ENCODE measurements around the gene BRD3. TPM values are rescaled to one million over a fixed set of nuclear protein-coding genes. Genes with fewer than 3 reads are reported as not detected.

BRD3 gene
- polyA plus RNA-seq, 1 donor (not counting 4 experiments of a cell fraction or from before 2014, with no cell fraction given): 3.3 TPM

DNA sequence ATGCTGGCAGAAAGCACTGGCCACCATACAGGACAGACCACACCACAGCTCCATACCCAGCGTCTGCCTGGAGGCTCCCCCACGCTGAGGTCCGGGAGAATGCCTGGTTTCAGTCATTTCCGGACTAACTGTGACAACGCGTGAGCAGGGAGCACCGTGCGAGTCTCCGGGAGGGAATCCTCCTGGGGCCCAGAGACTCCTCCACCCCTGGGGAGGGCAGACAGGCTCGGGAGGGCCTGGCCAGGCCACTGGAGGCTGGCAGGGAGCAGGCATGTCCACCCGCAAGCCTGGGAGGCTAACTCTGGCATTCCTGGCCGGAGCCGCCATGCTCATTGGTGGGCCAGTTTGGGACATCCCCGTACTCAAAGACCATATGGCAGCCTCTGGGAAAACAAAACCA lies 36.0 kb downstream of the BRD3 start:
- Histone ChIP-seq H3K4me3 (ENCODE audit: control insufficient read depth in 2 of 3, extremely low read depth in 1 of 3, insufficient read depth in 2 of 3, low read depth in 1 of 3, low read length in 3 of 3) (no peak overlapping the region), H4K20me1 (ENCODE audit: control insufficient read depth, extremely low read depth, insufficient read depth, low read length) (no peaks in the 10 kb centered on the region), H3K9me1 (ENCODE audit: control insufficient read depth, extremely low read depth, insufficient read depth, low read length) (no peaks in the 10 kb centered on the region), H3K9me3 (ENCODE audit: control insufficient read depth, low read depth, low read length) (no peaks in the 10 kb centered on the region), H2AFZ (ENCODE audit: control insufficient read depth, low read length) (no peak overlapping the region), H3K27me3 (ENCODE audit: control insufficient read depth, extremely low read depth, insufficient read depth, low read length) (no peaks in the 10 kb centered on the region), H3K4me2 (ENCODE audit: control insufficient read depth, extremely low read depth, insufficient read depth, low read depth, low read length) (no peak overlapping the region), H3K79me2 (ENCODE audit: control insufficient read depth, insufficient read depth, low read length) (no peaks in the 10 kb centered on the region), H3K4me1 (ENCODE audit: control insufficient read depth, extremely low read depth, insufficient read depth, low read length) (no peaks in the 10 kb centered on the region), H3K36me3 (ENCODE audit: control insufficient read depth in 2 of 2, extremely low read depth in 1 of 2, insufficient read depth in 2 of 2, low read length in 2 of 2) (peaks cover 14 to 26% of the 10 kb centered on the region in 2 experiments), H3K27ac (ENCODE audit: control insufficient read depth, insufficient read depth, low read length) (no peak overlapping the region), H3K9ac (ENCODE audit: control insufficient read depth, extremely low read depth, insufficient read depth, low read length) (no peak overlapping the region)
- TF ChIP-seq EZH2 (IDR thresholded peaks at IDR 0.05; ENCODE audit: low read length): no peak
- TF ChIP-seq, protein P1, sequence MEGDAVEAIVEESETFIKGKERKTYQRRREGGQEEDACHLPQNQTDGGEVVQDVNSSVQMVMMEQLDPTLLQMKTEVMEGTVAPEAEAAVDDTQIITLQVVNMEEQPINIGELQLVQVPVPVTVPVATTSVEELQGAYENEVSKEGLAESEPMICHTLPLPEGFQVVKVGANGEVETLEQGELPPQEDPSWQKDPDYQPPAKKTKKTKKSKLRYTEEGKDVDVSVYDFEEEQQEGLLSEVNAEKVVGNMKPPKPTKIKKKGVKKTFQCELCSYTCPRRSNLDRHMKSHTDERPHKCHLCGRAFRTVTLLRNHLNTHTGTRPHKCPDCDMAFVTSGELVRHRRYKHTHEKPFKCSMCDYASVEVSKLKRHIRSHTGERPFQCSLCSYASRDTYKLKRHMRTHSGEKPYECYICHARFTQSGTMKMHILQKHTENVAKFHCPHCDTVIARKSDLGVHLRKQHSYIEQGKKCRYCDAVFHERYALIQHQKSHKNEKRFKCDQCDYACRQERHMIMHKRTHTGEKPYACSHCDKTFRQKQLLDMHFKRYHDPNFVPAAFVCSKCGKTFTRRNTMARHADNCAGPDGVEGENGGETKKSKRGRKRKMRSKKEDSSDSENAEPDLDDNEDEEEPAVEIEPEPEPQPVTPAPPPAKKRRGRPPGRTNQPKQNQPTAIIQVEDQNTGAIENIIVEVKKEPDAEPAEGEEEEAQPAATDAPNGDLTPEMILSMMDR (optimal IDR thresholded peaks at IDR 0.05 in 1 of 3, IDR thresholded peaks at IDR 0.05 in 1 of 3, conservative IDR thresholded peaks at IDR 0.05 in 1 of 3; ENCODE audit: extremely low read depth in 1 of 3, insufficient read depth in 2 of 3, low read length in 3 of 3): no peak
- DNase-seq (ENCODE audit: low read depth, low spot score) (no peak), FAIRE-seq (no peak)
- dilution Hi-C loops (cut with MboI; ENCODE audit: extremely low pct_ligation_motif_present, low sequenced_read_pairs): no loop called here

DNA sequence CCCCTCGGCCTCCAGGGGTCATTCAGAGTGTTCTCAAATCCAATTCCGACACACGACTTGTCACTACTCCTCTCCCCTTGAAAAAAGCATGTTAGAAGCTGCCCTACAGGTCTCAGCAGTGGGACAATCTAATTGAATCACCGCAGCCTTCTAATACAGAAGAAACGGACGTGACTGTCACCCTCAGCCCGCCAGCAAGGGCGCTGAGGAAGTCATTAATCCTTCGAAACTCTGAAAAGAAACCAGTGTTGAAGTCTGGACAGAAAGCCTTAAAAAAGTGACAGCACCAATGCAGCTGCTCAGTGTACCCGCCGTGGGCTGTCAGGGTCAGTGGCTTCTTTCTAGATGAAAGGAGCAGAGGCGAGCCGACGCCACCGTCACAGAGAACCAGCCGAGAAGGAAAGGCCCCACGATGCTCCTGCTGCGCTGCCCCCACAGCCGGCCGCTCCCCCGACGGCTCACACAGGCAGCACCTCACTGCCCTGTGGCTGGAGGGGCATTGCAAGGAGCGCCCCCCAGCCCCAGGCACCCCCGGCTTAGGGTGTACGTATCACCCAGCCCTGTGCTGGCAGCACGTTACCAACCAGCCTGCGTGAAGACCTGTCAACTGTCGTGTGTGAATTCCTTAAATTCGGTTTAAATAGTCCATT lies 36.9 kb downstream of the BRD3 start:
- no peak overlapping the region for H3K4me3 ChIP-seq (ENCODE audit: control insufficient read depth in 2 of 3, extremely low read depth in 1 of 3, insufficient read depth in 2 of 3, low read depth in 1 of 3, low read length in 3 of 3)
- H4K20me1 ChIP-seq (ENCODE audit: control insufficient read depth, extremely low read depth, insufficient read depth, low read length): no peaks in the 10 kb centered on the region
- no peaks in the 10 kb centered on the region for H3K9me1 ChIP-seq (ENCODE audit: control insufficient read depth, extremely low read depth, insufficient read depth, low read length)
- no peak overlapping the region for H2AFZ ChIP-seq (ENCODE audit: control insufficient read depth, low read length)
- H3K27me3 ChIP-seq (ENCODE audit: control insufficient read depth, extremely low read depth, insufficient read depth, low read length): no peaks in the 10 kb centered on the region
- H3K4me2 ChIP-seq (ENCODE audit: control insufficient read depth, extremely low read depth, insufficient read depth, low read depth, low read length): no peak overlapping the region
- FAIRE-seq (no peak), DNase-seq (ENCODE audit: low read depth, low spot score) (no peak)
- no peak overlapping the region for H3K27ac ChIP-seq (ENCODE audit: control insufficient read depth, insufficient read depth, low read length)
- H3K36me3 ChIP-seq (ENCODE audit: control insufficient read depth in 2 of 2, extremely low read depth in 1 of 2, insufficient read depth in 2 of 2, low read length in 2 of 2): peaks cover 14 to 24% of the 10 kb centered on the region in 2 experiments
- H3K79me2 ChIP-seq (ENCODE audit: control insufficient read depth, insufficient read depth, low read length): no peaks in the 10 kb centered on the region
- no peaks in the 10 kb centered on the region for H3K4me1 ChIP-seq (ENCODE audit: control insufficient read depth, extremely low read depth, insufficient read depth, low read length)
- H3K9me3 ChIP-seq (ENCODE audit: control insufficient read depth, low read depth, low read length): no peaks in the 10 kb centered on the region
- no peak for TF ChIP-seq EZH2 (IDR thresholded peaks at IDR 0.05; ENCODE audit: low read length)
- TF ChIP-seq, protein P1 (optimal IDR thresholded peaks at IDR 0.05 in 1 of 3, IDR thresholded peaks at IDR 0.05 in 1 of 3, conservative IDR thresholded peaks at IDR 0.05 in 1 of 3; ENCODE audit: extremely low read depth in 1 of 3, insufficient read depth in 2 of 3, low read length in 3 of 3): no peak
- dilution Hi-C loops (cut with MboI; ENCODE audit: extremely low pct_ligation_motif_present, low sequenced_read_pairs): no loop called here
- H3K9ac ChIP-seq (ENCODE audit: control insufficient read depth, extremely low read depth, insufficient read depth, low read length): no peak overlapping the region
